LNCaP clone FGC (cell line): ENCODE measurements around the gene GSTM2.
A peak's percentile ranks its signal among the peaks of the same experiment; 100 is the strongest.

Source experiments
- DNase-seq: peaks from one replicate; pipeline ENCODE4 v3.0.0-alpha.2; 2011; ENCODE audit warnings: low read depth
- H3K4me3 ChIP-seq: 2 replicates; pipeline ENCODE4 v1.5.1; 2011; ENCODE audit warnings: mild to moderate bottlenecking, low read depth, low read length, control low read depth
- TF ChIP-seq, protein P1 (sequence below): IDR thresholded peaks from 2 replicates; pipeline ENCODE4 v1.5.1; 2012; ENCODE audit warnings: mild to moderate bottlenecking; ENCODE audit not compliant: control insufficient read depth, insufficient read depth; ENCODE audit errors: extremely low read depth

The GSTM2 gene

DNA sequence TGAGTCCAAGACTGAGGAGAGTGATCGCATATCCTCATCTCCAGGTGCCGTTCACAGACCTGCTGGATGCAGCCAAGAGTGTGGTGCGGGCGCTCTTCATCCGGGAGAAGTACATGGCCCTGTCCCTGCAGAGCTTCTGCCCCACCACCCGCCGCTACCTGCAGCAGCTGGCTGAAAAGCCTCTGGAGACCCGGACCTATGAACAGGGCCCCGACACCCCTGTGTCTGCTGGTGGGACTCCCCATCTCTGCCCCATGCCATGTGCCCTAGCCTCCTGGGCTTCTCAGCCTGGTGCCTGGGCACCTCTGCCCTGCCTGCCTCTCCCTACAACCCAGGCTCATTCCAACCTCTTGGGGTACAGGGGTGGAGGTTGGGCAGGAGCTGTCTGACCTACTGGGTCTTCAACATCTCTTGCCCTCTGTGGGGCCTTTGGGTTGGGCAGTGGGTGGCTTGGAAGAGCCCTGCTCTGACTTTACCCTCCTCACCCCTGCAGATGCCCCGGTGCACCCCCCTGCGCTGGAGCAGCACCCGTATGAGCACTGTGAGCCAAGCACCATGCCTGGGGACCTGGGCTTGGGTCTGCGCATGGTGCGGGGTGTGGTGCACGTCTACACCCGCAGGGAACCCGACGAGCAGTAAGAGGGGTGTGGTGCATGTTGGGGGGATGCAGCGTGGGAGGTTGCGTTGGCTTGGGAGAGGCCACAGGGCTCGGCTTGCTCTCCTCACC is 41.0 kb upstream of the GSTM2 start:
- DNase-seq: no peak
- TF ChIP-seq, protein P1, sequence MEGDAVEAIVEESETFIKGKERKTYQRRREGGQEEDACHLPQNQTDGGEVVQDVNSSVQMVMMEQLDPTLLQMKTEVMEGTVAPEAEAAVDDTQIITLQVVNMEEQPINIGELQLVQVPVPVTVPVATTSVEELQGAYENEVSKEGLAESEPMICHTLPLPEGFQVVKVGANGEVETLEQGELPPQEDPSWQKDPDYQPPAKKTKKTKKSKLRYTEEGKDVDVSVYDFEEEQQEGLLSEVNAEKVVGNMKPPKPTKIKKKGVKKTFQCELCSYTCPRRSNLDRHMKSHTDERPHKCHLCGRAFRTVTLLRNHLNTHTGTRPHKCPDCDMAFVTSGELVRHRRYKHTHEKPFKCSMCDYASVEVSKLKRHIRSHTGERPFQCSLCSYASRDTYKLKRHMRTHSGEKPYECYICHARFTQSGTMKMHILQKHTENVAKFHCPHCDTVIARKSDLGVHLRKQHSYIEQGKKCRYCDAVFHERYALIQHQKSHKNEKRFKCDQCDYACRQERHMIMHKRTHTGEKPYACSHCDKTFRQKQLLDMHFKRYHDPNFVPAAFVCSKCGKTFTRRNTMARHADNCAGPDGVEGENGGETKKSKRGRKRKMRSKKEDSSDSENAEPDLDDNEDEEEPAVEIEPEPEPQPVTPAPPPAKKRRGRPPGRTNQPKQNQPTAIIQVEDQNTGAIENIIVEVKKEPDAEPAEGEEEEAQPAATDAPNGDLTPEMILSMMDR: no peak

DNA sequence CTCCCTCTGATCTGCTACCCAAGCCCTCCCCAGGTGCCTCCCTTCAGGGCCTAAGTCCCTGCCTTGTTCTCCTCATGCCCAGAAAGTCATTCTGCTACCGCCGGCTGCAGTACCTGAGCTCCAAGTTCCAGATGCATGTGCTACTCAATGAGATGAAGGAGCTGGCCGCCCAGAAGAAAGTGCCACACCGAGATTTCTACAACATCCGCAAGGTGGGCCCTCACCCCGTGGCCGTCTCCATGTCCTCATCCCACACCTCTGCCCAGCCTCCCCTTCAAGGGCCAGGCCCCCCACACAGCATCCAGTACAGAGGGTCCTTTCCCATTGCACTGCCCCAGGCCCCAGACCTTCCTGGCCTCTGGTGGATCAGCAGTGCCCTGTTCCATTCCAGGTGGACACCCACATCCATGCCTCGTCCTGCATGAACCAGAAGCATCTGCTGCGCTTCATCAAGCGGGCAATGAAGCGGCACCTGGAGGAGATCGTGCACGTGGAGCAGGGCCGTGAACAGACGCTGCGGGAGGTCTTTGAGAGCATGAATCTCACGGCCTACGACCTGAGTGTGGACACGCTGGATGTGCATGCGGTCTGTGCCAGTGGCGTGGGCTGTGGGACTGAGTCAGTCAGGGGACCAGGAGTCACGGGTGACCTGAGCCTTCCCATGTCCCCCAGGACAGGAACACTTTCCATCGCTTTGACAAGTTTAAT is 40.0 kb upstream of the GSTM2 start:
- TF ChIP-seq, protein P1: no peak
- no peak for DNase-seq
- H3K4me3 ChIP-seq: no peak overlapping the region

More for the DNA sequence above, 41.0 kb upstream of the GSTM2 start:
- no peak overlapping the region for H3K4me3 ChIP-seq

DNA sequence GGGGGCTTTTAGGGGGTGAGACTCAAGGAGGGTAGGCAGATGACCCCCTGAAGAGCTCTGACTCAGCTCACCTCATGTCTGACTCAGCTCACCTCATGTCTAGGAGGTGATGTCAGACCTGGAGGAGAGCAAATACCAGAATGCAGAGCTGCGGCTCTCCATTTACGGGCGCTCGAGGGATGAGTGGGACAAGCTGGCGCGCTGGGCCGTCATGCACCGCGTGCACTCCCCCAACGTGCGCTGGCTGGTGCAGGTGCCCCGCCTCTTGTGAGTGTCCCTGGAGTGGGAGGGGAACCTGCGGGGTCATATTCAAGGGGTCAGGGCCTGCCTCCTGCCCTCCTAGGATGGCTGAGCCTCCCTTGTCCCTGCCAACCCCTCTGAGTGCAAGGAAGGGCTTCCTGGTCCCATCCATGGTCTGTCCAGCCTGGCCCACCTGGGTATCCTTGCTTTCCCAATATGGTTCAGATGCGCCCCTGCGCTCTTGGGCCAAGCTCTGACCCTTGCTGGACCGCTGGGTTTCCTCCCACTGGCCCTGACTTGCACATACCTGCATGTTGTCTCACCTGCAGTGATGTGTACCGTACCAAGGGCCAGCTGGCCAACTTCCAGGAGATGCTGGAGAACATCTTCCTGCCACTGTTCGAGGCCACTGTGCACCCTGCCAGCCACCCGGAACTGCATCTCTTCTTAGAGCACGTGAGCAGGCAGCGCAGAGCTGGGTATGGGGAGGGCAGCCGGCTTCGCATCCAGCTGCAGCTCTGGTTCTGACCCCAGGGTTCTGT is 39.1 kb upstream of the GSTM2 start:
- H3K4me3 ChIP-seq: no peak overlapping the region
- TF ChIP-seq, protein P1: no peak
- no peak for DNase-seq

DNA sequence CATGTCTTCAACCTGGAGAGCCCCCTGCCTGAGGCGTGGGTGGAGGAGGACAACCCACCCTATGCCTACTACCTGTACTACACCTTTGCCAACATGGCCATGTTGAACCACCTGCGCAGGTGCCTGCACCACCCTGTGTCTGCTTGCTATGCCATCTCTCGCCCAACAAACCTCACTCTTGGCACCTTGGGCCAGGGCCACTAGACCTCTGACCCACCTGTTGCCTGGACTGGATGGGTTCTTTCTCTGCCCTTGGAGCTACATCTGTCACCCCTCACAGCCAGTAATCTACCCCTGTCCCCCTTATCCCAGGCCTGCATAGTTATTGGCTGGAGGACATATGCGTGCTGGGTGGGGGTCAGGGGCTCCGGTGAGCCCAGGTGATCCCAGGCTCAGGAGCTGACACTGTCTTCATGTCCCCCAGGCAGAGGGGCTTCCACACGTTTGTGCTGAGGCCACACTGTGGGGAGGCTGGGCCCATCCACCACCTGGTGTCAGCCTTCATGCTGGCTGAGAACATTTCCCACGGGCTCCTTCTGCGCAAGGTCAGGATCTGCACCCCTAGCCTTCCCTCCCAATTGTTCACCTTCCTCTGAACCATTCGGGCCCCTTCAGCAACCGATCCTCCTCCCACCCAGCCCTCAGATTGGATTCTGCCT is 38.4 kb upstream of the GSTM2 start:
- H3K4me3 ChIP-seq: no peak overlapping the region
- no peak for DNase-seq

DNA sequence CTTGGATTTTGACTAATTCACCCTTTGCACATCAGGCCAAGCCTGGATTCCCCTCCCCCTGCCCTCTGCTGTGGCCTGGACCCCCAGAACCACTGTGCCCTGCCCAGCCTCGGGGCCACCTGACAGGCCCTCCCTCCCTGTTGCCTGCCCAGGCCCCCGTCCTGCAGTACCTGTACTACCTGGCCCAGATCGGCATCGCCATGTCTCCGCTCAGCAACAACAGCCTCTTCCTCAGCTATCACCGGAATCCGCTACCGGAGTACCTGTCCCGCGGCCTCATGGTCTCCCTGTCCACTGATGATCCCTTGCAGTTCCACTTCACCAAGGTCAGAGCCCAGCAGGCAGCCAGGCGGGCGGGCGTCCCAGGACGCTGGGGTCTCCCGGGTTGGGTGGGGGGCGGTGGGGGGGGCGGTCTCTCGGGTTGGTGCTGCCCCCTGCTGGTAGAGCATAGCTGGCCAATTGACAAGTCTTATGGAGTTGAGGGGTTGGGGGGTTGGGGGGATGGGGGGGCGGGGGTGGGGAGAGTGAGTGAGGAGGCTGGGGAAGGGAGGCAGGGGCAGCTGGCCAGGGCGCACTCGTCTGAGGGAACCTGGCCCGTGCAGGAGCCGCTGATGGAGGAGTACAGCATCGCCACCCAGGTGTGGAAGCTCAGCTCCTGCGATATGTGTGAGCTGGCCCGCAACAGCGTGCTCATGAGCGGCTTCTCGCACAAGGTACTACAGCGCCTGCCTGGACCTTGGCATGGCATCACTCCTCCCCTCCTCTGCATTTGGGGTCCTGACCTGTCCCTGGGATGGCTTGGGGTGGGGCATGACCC is 37.6 kb upstream of the GSTM2 start:
- DNase-seq: no peak
- TF ChIP-seq, protein P1: peak; percentile 24; the same call in 1 of the 2 replicates
- no peak overlapping the region for H3K4me3 ChIP-seq

More for the DNA sequence above, 38.4 kb upstream of the GSTM2 start:
- TF ChIP-seq, protein P1: no peak
